Parathyroid adenoma (tissue), 2 donors: Measurements from ENCODE around the gene CCDC197.

Source experiments
- H2AFZ ChIP-seq: fragments of 300-600 bp; sonication (generic); one replicate; pipeline ENCODE4 v1.7.0; 2017; ENCODE audit warnings: antibody characterized with exemption, mild to moderate bottlenecking
- H3K27ac ChIP-seq: fragments of 300-600 bp; sonication (generic); one replicate; pipeline ENCODE4 v1.7.0; 2017
- H3K27me3 ChIP-seq: fragments of 300-600 bp; sonication (generic); one replicate; pipeline ENCODE4 v1.7.0; 2017; ENCODE audit warnings: low read length; ENCODE audit not compliant: control insufficient read depth, insufficient read depth
- H3K36me3 ChIP-seq: fragments of 300-600 bp; sonication (generic); one replicate; pipeline ENCODE4 v1.7.0; 2017; ENCODE audit warnings: low read length; ENCODE audit not compliant: control insufficient read depth, insufficient read depth
- H3K4me1 ChIP-seq: fragments of 300-600 bp; sonication (generic); one replicate; pipeline ENCODE4 v1.7.0; 2017; ENCODE audit warnings: control low read depth
- H3K4me2 ChIP-seq: fragments of 300-600 bp; sonication (generic); one replicate; pipeline ENCODE4 v1.7.0; 2017; ENCODE audit warnings: low read length
- H3K4me3 ChIP-seq: fragments of 300-600 bp; sonication (generic); one replicate; pipeline ENCODE4 v1.7.0; 2017; ENCODE audit warnings: low read depth, low read length
- H3K79me2 ChIP-seq: fragments of 300-600 bp; sonication (generic); one replicate; pipeline ENCODE4 v1.7.0; 2017; ENCODE audit warnings: control low read depth
- H3K9ac ChIP-seq: fragments of 300-600 bp; sonication (generic); one replicate; pipeline ENCODE4 v1.7.0; 2017; ENCODE audit warnings: mild to moderate bottlenecking
- H3K9me3 ChIP-seq: fragments of 300-600 bp; sonication (generic); one replicate; pipeline ENCODE4 v1.7.0; 2017; ENCODE audit warnings: low read length; ENCODE audit not compliant: control insufficient read depth
- CTCF ChIP-seq: fragments of 300-600 bp; sonication (generic); IDR thresholded peaks from one replicate; pipeline ENCODE4 v1.7.0; 2017; ENCODE audit warnings: antibody characterized with exemption, mild to moderate bottlenecking
- donor health status: primary hyperparathyroidism.

The CCDC197 gene

GRCh38 chr14:94047581-94047980 is 50.5 kb downstream of the CCDC197 start:
- Histone ChIP-seq H2AFZ (no peak overlapping the region), H3K4me3 (no peak overlapping the region), H3K9ac (no peak overlapping the region), H3K9me3 (no peaks in the 10 kb centered on the region), H3K79me2 (peaks cover 3% of the 10 kb centered on the region), H3K4me1 (peaks cover 12% of the 10 kb centered on the region), H3K27me3 (no peaks in the 10 kb centered on the region), H3K36me3 (no peaks in the 10 kb centered on the region), H3K4me2 (no peak overlapping the region), H3K27ac (no peak overlapping the region)
- no peak for TF ChIP-seq CTCF

DNA sequence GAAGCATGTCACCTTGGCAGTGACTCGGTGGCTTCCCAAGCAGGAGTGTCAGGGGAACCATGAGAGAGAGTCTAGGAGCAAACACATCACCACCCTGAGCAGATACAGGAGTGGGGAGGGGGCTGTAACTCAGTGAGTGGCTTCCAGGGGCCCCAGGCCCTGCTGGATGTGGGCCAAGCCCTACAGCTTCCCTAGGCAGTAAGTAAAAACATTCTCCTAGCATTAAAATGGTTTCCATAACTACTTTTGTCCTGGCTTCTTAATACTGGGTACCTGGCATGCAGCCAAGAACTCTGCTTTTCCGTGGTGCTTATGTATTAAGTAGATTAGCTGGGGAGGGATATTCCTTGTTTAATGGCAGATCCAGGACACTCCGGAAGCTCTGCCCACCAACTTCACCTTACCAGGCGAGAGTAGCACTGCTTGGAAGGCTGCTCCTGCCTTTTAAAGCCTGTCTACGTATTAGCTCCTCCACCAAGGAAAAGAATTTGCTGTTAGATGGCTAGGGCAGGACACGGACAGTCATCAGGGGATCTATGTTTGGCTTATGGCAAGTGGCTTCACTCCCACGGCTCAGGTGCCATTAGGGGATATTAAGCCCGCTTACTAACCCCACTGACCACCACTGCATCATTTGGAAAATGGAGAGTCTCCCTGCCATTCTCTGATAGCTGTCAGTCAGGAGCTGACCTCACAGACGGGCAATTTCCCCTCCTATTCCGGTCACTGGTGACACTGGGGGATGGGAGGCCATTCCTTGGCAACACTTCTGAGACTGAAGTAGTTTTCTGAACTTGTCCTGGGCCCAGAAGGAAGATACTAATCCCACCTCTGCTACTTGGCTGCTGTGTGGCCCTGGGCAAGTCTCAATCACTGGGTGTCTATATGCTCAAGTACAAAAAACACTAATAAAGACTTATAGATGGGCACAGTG is 51.9 kb downstream of the CCDC197 start:
- Histone ChIP-seq H3K79me2 (peaks cover 3% of the 10 kb centered on the region), H3K4me1 (peaks cover 18% of the 10 kb centered on the region), H3K27ac (no peak overlapping the region), H3K36me3 (no peaks in the 10 kb centered on the region), H3K9me3 (no peaks in the 10 kb centered on the region), H3K9ac (no peak overlapping the region), H3K4me2 (no peak overlapping the region), H3K4me3 (no peak overlapping the region), H3K27me3 (no peaks in the 10 kb centered on the region), H2AFZ (no peak overlapping the region)
- TF ChIP-seq CTCF: no peak

GRCh38 chr14:94049625-94050023 is 52.5 kb downstream of the CCDC197 start:
- no peak overlapping the region for H3K4me2 ChIP-seq
- TF ChIP-seq CTCF: no peak
- H3K9ac ChIP-seq: no peak overlapping the region
- H3K9me3 ChIP-seq: no peaks in the 10 kb centered on the region
- no peak overlapping the region for H3K27ac ChIP-seq
- H2AFZ ChIP-seq: no peak overlapping the region
- no peaks in the 10 kb centered on the region for H3K27me3 ChIP-seq
- H3K4me3 ChIP-seq: no peak overlapping the region
- peaks cover 3% of the 10 kb centered on the region for H3K79me2 ChIP-seq
- no peaks in the 10 kb centered on the region for H3K36me3 ChIP-seq
- peaks cover 18% of the 10 kb centered on the region for H3K4me1 ChIP-seq

GRCh38 chr14:94050231-94050880 is 53.3 kb downstream of the CCDC197 start:
- H3K36me3 ChIP-seq: no peaks in the 10 kb centered on the region
- no peak overlapping the region for H3K27ac ChIP-seq
- no peak overlapping the region for H2AFZ ChIP-seq
- H3K9ac ChIP-seq: no peak overlapping the region
- H3K79me2 ChIP-seq: peaks cover 3% of the 10 kb centered on the region
- no peak overlapping the region for H3K4me2 ChIP-seq
- no peaks in the 10 kb centered on the region for H3K27me3 ChIP-seq
- peaks cover 18% of the 10 kb centered on the region for H3K4me1 ChIP-seq
- H3K9me3 ChIP-seq: no peaks in the 10 kb centered on the region
- no peak overlapping the region for H3K4me3 ChIP-seq
- TF ChIP-seq CTCF: no peak
